D721Med (cell line): ENCODE measurements around the gene MYZAP.

Experiments
- DNase-seq: peaks from one replicate; pipeline ENCODE4 v3.0.0; 2011; ENCODE audit warnings: low spot score; ENCODE audit not compliant: insufficient read length
- FAIRE-seq: peaks from 2 replicates; lab custom pipeline; 2011; peaks lifted over from hg19 to GRCh38; lab: Jason Lieb, UNC
- TF ChIP-seq, protein P1 (sequence below): IDR thresholded peaks from 2 replicates; pipeline ENCODE4 v1.5.1; 2012; ENCODE audit warnings: mild to moderate bottlenecking, control low read depth; ENCODE audit not compliant: insufficient read depth; ENCODE audit errors: missing control alignments

The MYZAP gene

GRCh38 chr15:57580866-57581265 is 10.8 kb upstream of the MYZAP start:
- TF ChIP-seq, protein P1, sequence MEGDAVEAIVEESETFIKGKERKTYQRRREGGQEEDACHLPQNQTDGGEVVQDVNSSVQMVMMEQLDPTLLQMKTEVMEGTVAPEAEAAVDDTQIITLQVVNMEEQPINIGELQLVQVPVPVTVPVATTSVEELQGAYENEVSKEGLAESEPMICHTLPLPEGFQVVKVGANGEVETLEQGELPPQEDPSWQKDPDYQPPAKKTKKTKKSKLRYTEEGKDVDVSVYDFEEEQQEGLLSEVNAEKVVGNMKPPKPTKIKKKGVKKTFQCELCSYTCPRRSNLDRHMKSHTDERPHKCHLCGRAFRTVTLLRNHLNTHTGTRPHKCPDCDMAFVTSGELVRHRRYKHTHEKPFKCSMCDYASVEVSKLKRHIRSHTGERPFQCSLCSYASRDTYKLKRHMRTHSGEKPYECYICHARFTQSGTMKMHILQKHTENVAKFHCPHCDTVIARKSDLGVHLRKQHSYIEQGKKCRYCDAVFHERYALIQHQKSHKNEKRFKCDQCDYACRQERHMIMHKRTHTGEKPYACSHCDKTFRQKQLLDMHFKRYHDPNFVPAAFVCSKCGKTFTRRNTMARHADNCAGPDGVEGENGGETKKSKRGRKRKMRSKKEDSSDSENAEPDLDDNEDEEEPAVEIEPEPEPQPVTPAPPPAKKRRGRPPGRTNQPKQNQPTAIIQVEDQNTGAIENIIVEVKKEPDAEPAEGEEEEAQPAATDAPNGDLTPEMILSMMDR = no peak
- no peak for FAIRE-seq
- DNase-seq = no peak

DNA sequence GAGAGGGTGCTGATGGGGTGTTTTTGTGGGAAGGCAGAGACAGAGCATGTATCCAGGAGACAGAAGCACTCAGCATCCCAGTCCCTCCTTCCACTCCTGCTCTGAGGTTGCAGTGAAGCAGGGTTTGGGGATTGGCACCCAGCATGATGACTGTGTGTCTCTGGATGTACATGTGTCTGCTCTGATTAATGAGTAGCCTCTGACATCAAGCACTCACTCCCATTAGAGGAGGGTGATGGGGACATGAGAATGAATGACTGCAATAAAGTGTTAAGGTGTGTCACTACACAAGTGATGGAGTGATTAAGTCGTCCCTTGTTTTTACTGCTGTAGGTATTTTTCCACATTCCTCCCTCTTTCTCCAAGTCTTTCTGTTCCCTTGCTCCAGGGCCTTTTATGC is 9.6 kb upstream of the MYZAP start:
- TF ChIP-seq, protein P1 = no peak
- DNase-seq (no peak), FAIRE-seq (no peak)

GRCh38 chr15:57583282-57583681 is 8.4 kb upstream of the MYZAP start:
- FAIRE-seq (no peak), DNase-seq (no peak)
- TF ChIP-seq, protein P1 = no peak

GRCh38 chr15:57583720-57584119 is 8.0 kb upstream of the MYZAP start:
- DNase-seq (no peak), FAIRE-seq (no peak)
- TF ChIP-seq, protein P1 = no peak

GRCh38 chr15:57586661-57587424 is 4.9 kb upstream of the MYZAP start:
- DNase-seq (no peak), FAIRE-seq (no peak)
- TF ChIP-seq, protein P1 = no peak

GRCh38 chr15:57589281-57589680 is 2.4 kb upstream of the MYZAP start:
- no peak for DNase-seq
- TF ChIP-seq, protein P1 = no peak
- no peak for FAIRE-seq

- TF ChIP-seq, protein P1 = no peak
- no peak for DNase-seq
- no peak for FAIRE-seq
Observed at GRCh38 chr15:57589754-57590153, 1.9 kb upstream of the MYZAP start.
